ENCODE measurements around the gene HCFC1R1.

The HCFC1R1 gene

GRCh38 chr16:2975161-2975795 lies 48.5 kb downstream of the HCFC1R1 start:
- DNase-seq (ENCODE audit: low read depth in 1 of 2, low spot score in 1 of 2): no peak
- no peak for TF ChIP-seq JUND (IDR thresholded peaks at IDR 0.05; ENCODE audit: low read depth)
- in situ Hi-C loops (cut with HindIII; ENCODE audit: low pct_unique_long_range_greater_than_20kb, low sequenced_read_pairs): no loop called here

GRCh38 chr16:2974319-2975056 lies 49.3 kb downstream of the HCFC1R1 start:
- no peak for TF ChIP-seq JUND (IDR thresholded peaks at IDR 0.05; ENCODE audit: low read depth)
- no peak for DNase-seq (ENCODE audit: low read depth in 1 of 2, low spot score in 1 of 2)

GRCh38 chr16:2973605-2974318 lies 50.0 kb downstream of the HCFC1R1 start:
- in situ Hi-C loops (cut with HindIII; ENCODE audit: low pct_unique_long_range_greater_than_20kb, low sequenced_read_pairs): no loop called here
- DNase-seq (ENCODE audit: low read depth in 1 of 2, low spot score in 1 of 2): no peak

More at GRCh38 chr16:2974319-2975056, 49.3 kb downstream of the HCFC1R1 start:
- in situ Hi-C loops (cut with HindIII; ENCODE audit: low pct_unique_long_range_greater_than_20kb, low sequenced_read_pairs): no loop called here

DNA sequence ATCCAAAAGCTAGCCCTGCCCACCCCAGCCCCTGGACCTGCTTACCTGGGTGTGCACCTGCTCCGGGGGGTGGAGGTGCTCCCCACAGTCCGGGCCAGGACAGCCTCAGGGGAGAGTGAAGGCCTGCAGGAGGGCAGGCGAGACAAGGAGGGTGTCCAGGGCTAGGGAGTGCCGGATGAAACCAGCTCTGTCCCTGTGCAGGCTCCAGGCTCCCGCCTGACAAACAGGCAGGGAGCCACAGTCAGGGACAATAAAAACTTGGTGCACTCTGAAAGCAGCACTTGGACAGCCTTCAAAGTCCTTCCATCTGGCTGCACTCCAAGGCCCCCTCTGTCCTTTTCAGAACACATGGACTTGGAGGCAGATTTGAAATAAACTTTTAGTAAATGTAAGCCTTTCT lies 50.6 kb downstream of the HCFC1R1 start:
- in situ Hi-C loops (cut with HindIII; ENCODE audit: low pct_unique_long_range_greater_than_20kb, low sequenced_read_pairs): no loop called here
- no peak for DNase-seq (ENCODE audit: low read depth in 1 of 2, low spot score in 1 of 2)
- TF ChIP-seq JUND (IDR thresholded peaks at IDR 0.05; ENCODE audit: low read depth): no peak

More at GRCh38 chr16:2973605-2974318, 50.0 kb downstream of the HCFC1R1 start:
- TF ChIP-seq JUND (IDR thresholded peaks at IDR 0.05; ENCODE audit: low read depth): no peak
